22Rv1 (cell line): ENCODE results near the gene ATG14.

Experiments
- CTCF ChIP-seq: fragments of 450-650 bp; IDR thresholded peaks from 2 replicates; pipeline ENCODE4 v1.5.1; 2017; ENCODE audit warnings: mild to moderate bottlenecking
- ZFX ChIP-seq: fragments of 450-650 bp; IDR thresholded peaks from 2 replicates; pipeline ENCODE4 v1.6.1; 2017; ENCODE audit warnings: antibody characterized with exemption, borderline replicate concordance

DNA sequence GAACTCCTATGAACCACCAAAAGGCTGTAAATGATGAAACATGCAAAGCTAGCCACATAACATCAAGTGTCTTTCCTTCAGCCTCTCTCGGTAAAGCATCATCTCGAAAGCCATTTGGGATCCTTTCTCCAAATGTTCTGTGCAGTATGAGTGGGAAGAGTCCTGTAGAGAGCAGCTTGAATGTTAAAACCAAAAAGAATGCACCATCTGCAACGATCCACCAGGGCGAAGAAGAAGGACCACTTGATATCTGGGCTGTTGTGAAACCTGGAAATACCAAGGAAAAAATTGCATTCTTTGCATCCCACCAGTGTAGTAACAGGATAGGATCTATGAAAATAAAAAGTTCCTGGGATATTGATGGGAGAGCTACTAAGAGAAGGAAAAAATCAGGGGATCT lies 61.2 kb downstream of the ATG14 start:
- TF ChIP-seq CTCF (no peak), ZFX (no peak)
